CD4-positive, CD25-positive, alpha-beta regulatory T cell (primary cell): Measurements from ENCODE around the gene TMEM147. TPM values are rescaled to one million over a fixed set of nuclear protein-coding genes. Genes with fewer than 3 reads are reported as not detected.
"Not testable (repeated sequence)": the region's sequence is repeated elsewhere in the genome, so short reads cannot be mapped to it uniquely, and the experiment has no call there.

Experiments
- ATAC-seq, 2 donors: fragments of 150-1000 bp; cut with Tn5 transposase; one replicate each; pipeline ENCODE4 v1.10.0; 2021; ENCODE audit warnings: low read depth in 2 of 2, moderate number of reproducible peaks in 2 of 2, moderate library complexity in 1 of 2
- DNase-seq, 3 donors: peaks; one replicate each; pipeline versions ENCODE4 v3.0.0 to v3.0.0-alpha.2; 2012 to 2022; ENCODE audit warnings: mixed read lengths in 1 of 3
- H3K27ac ChIP-seq: one replicate; pipeline ENCODE4 v1.7.0; 2013; ENCODE audit warnings: mild to moderate bottlenecking, low read length; ENCODE audit not compliant: insufficient read depth, poor library complexity, severe bottlenecking
- H3K27me3 ChIP-seq: one replicate; pipeline ENCODE4 v1.7.0; 2013; ENCODE audit warnings: low read length; ENCODE audit not compliant: control insufficient read depth, insufficient read depth
- H3K36me3 ChIP-seq: one replicate; pipeline ENCODE4 v1.7.0; 2013; ENCODE audit warnings: mild to moderate bottlenecking, low read length, moderate library complexity; ENCODE audit not compliant: control insufficient read depth, insufficient read depth
- H3K4me1 ChIP-seq: 2 replicates; pipeline ENCODE4 v1.7.0; 2013; ENCODE audit warnings: mild to moderate bottlenecking, low read length; ENCODE audit not compliant: insufficient read depth, control insufficient read depth, poor library complexity, severe bottlenecking
- H3K4me3 ChIP-seq: one replicate; pipeline ENCODE4 v1.7.0; 2013; ENCODE audit warnings: low read depth, mild to moderate bottlenecking, low read length, moderate library complexity
- H3K9me3 ChIP-seq, 2 experiments: 1 replicate in 1 of 2; 2 replicates in 1 of 2; pipeline ENCODE4 v1.7.0; 2013; ENCODE audit warnings: low read length in 2 of 2, mild to moderate bottlenecking in 1 of 2, moderate library complexity in 1 of 2; ENCODE audit not compliant: control insufficient read depth in 2 of 2
- H3K27ac Mint-ChIP-seq, 3 donors: one replicate each; pipeline ENCODE4 v1.8.0; 2020 to 2022; ENCODE audit warnings: mild to moderate bottlenecking in 3 of 3, mixed read lengths in 3 of 3, moderate library complexity in 2 of 3
- H3K27me3 Mint-ChIP-seq: one replicate; pipeline ENCODE4 v1.8.0; 2022; ENCODE audit warnings: mild to moderate bottlenecking, mixed read lengths
- H3K36me3 Mint-ChIP-seq: one replicate; pipeline ENCODE4 v1.8.0; 2020; ENCODE audit warnings: mixed read lengths
- H3K4me1 Mint-ChIP-seq, 4 donors: one replicate each; pipeline ENCODE4 v1.8.0; 2020 to 2022; ENCODE audit warnings: mixed read lengths in 4 of 4, mild to moderate bottlenecking in 1 of 4
- H3K4me3 Mint-ChIP-seq, 4 donors: one replicate each; pipeline ENCODE4 v1.8.0; 2020 to 2022; ENCODE audit warnings: mild to moderate bottlenecking in 4 of 4, mixed read lengths in 4 of 4, moderate library complexity in 3 of 4
- H3K9me3 Mint-ChIP-seq, 7 donors: one replicate each; pipeline ENCODE4 v1.8.0; 2020 to 2022; ENCODE audit warnings: mixed read lengths in 7 of 7, mild to moderate bottlenecking in 3 of 7, moderate library complexity in 2 of 7
- polyA plus RNA-seq, 4 donors: library from polyadenylated mRNA; unstranded; fragments of 300-500 nt; fragmentation: Illumina TruSeq; gene quantifications; one replicate each; pipeline ENCODE4 v1.2.3, GENCODE V29; 2021
- total RNA-seq: library from RNA; stranded (reverse); gene quantifications from one replicate; pipeline ENCODE4 v1.2.3, GENCODE V29; 2022

TMEM147 gene
- total and polyA plus RNA-seq, 5 donors from 2014 or later: 37.1 to 179 (median 160) TPM

DNA sequence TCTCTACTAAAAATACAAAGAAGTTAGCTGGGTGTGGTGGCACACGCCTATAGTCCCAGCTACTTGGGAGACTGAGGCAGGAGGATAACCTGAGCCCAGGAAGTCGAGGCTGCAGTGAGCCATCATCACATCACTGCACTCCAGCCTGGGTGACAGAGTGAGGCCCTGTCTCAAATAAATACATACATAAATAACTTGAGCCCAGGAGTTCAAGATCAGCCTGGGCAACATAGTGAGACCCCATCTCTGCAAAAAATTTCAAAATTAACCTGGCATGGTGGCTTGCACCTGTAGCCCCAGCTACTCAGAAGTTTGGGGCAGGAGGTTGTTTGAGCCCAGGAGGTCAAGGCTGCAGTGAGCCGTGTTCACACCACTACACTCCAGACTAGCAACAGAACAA, 49.6 kb downstream of the TMEM147 start:
- peaks cover 16% of the 10 kb centered on the region for H3K27me3 Mint-ChIP-seq
- not testable (repeated sequence) for H3K4me3 Mint-ChIP-seq, H3K4me1 ChIP-seq, H3K36me3 Mint-ChIP-seq, H3K9me3 Mint-ChIP-seq, H3K4me1 Mint-ChIP-seq, H3K36me3 ChIP-seq, H3K27ac Mint-ChIP-seq, H3K27me3 ChIP-seq, ATAC-seq, DNase-seq, H3K27ac ChIP-seq, H3K9me3 ChIP-seq, H3K4me3 ChIP-seq

DNA sequence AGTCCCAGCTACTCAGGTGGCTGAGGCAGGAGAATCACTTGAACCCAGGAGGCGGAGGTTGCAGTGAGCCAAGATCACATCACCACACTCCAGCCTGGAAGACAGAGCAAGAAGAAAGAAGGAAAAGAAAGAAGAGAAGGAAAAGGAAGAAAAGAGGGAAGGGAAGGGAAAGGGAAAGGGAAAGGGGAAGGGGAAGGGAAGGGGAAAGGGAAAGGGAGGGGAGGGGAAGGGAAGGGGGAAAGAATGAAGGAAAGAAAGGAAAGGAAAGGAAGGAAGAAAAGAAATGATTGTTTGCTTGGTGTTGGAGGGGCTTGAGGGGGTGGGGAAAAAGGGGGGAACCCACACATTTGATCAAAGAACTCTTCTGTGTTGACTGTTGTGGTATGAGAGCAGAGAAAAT, 50.5 kb downstream of the TMEM147 start:
- Histone ChIP-seq H3K9me3 (no peaks in the 10 kb centered on the region), H3K4me3 (no peak overlapping the region), H3K4me1 (no peaks in the 10 kb centered on the region), H3K27ac (no peak overlapping the region), H3K27me3 (no peaks in the 10 kb centered on the region), H3K36me3 (no peaks in the 10 kb centered on the region)
- Mint-ChIP-seq H3K9me3 (no peaks in the 10 kb centered on the region), H3K36me3 (no peaks in the 10 kb centered on the region), H3K27ac (no peak overlapping the region), H3K27me3 (peaks cover 21% of the 10 kb centered on the region), H3K4me3 (no peak overlapping the region), H3K4me1 (peaks cover 0 to 3% (median 0%) of the 10 kb centered on the region in 4 donors)
- ATAC-seq (no peak), DNase-seq (no peak)

DNA sequence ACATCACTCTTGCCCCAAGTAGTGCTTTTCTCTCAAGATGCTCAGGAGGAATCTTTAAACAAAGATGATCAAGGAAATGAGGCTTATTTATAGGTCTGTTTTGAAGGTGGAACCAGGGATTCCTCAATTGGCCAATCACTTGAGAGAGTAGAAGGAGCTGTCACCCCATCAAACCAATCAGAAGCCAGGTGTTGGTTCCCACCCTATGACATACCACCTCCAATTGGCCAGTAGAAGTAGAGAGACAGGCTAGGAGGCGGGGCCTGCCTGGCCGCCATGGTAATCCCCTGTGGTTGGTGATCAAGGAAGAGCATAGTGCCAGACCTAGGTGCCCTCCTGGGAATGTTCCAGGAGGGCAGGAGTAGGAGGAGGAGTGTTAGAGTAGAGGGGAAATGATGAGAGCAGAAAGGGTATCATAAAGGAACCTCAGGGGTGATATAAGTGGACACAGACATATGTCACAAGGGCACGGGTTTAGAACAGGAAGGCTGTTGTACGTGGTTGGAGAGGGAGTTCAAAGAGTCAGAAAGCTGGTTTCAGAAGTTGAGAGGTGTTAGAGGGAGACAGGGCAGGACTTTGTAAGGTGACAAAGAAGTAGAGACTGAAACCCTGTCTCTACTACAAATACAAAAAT, 51.1 kb downstream of the TMEM147 start:
- Histone ChIP-seq H3K27ac (no peak overlapping the region), H3K9me3 (no peaks in the 10 kb centered on the region), H3K36me3 (no peaks in the 10 kb centered on the region), H3K27me3 (no peaks in the 10 kb centered on the region), H3K4me3 (no peak overlapping the region), H3K4me1 (no peaks in the 10 kb centered on the region)
- ATAC-seq (peak in 1 of 2 donors; percentile 24), DNase-seq (peak in 1 of 3 donors; percentile 56)
- Mint-ChIP-seq H3K4me1 (peaks cover 0 to 3% (median 0%) of the 10 kb centered on the region in 4 donors), H3K4me3 (no peak overlapping the region), H3K36me3 (no peaks in the 10 kb centered on the region), H3K9me3 (no peaks in the 10 kb centered on the region), H3K27me3 (peaks cover 21% of the 10 kb centered on the region), H3K27ac (no peak overlapping the region)

Other genes starting within 250 kb of the TMEM147 start
- 3.3 TPM for gene CD22, start 216.4 kb upstream of the TMEM147 start, total RNA-seq
- gene CD22, start 216.4 kb upstream of the TMEM147 start, polyA plus RNA-seq: 1 to 10 TPM in 1 of 4 donors, under 1 TPM in 2, not detected in 1; 0.15 to 1.9 (median 0.39) TPM
- not detected for gene FFAR1, start 197.7 kb upstream of the TMEM147 start, total RNA-seq
- not detected for gene FFAR1, start 197.7 kb upstream of the TMEM147 start, polyA plus RNA-seq
- gene FFAR3, start 187.2 kb upstream of the TMEM147 start, total RNA-seq: 1.7 TPM
- gene FFAR3, start 187.2 kb upstream of the TMEM147 start, polyA plus RNA-seq: under 1 TPM in 1 of 4 donors, not detected in 3; 0.39 TPM
- not detected for gene GPR42, start 174.6 kb upstream of the TMEM147 start, total RNA-seq
- not detected for gene GPR42, start 174.6 kb upstream of the TMEM147 start, polyA plus RNA-seq
- gene FFAR2, start 97.4 kb upstream of the TMEM147 start, total RNA-seq: not detected
- gene FFAR2, start 97.4 kb upstream of the TMEM147 start, polyA plus RNA-seq: not detected
- not detected for gene KRTDAP, start 55.2 kb upstream of the TMEM147 start, total RNA-seq
- gene KRTDAP, start 55.2 kb upstream of the TMEM147 start, polyA plus RNA-seq: not detected
- not detected for gene DMKN, start 32.0 kb upstream of the TMEM147 start, total RNA-seq
- gene DMKN, start 32.0 kb upstream of the TMEM147 start, polyA plus RNA-seq: 1 to 10 TPM in 2 of 4 donors, under 1 TPM in 1, not detected in 1; 0.74 to 1.6 (median 1.0) TPM
- not detected for gene SBSN, start 17.3 kb upstream of the TMEM147 start, total RNA-seq
- gene SBSN, start 17.3 kb upstream of the TMEM147 start, polyA plus RNA-seq: not detected
- gene GAPDHS, start 12.2 kb upstream of the TMEM147 start, total RNA-seq: not detected
- gene GAPDHS, start 12.2 kb upstream of the TMEM147 start, polyA plus RNA-seq: not detected
- not detected for gene ATP4A, start 18.0 kb downstream of the TMEM147 start, total RNA-seq
- gene ATP4A, start 18.0 kb downstream of the TMEM147 start, polyA plus RNA-seq: not detected
- not detected for gene PMIS2, start 40.5 kb downstream of the TMEM147 start, total RNA-seq
- gene PMIS2, start 40.5 kb downstream of the TMEM147 start, polyA plus RNA-seq: not detected
- 25.9 TPM for gene HAUS5, start 67.1 kb downstream of the TMEM147 start, total RNA-seq
- 1 to 10 TPM; 5.1 to 8.1 (median 6.6) TPM for gene HAUS5, start 67.1 kb downstream of the TMEM147 start, polyA plus RNA-seq
- 52.3 TPM for gene RBM42, start 83.4 kb downstream of the TMEM147 start, total RNA-seq
- 10 to 100 TPM; 54.4 to 69.0 (median 59.2) TPM for gene RBM42, start 83.4 kb downstream of the TMEM147 start, polyA plus RNA-seq
- gene ETV2, start 96.1 kb downstream of the TMEM147 start, total RNA-seq: not detected
- under 1 TPM in 3 of 4 donors, not detected in 1; 0.44 to 0.67 (median 0.46) TPM for gene ETV2, start 96.1 kb downstream of the TMEM147 start, polyA plus RNA-seq
- 249 TPM for gene COX6B1, start 102.7 kb downstream of the TMEM147 start, total RNA-seq
- gene COX6B1, start 102.7 kb downstream of the TMEM147 start, polyA plus RNA-seq: 100 to 1,000 TPM; 854 to 919 (median 912) TPM
- gene UPK1A, start 120.9 kb downstream of the TMEM147 start, total RNA-seq: not detected
- gene UPK1A, start 120.9 kb downstream of the TMEM147 start, polyA plus RNA-seq: not detected
- gene ZBTB32, start 158.9 kb downstream of the TMEM147 start, total RNA-seq: 42.0 TPM
- gene ZBTB32, start 158.9 kb downstream of the TMEM147 start, polyA plus RNA-seq: 1 to 10 TPM; 3.1 to 5.3 (median 4.6) TPM
- gene KMT2B, start 172.4 kb downstream of the TMEM147 start, total RNA-seq: 73.0 TPM
- gene KMT2B, start 172.4 kb downstream of the TMEM147 start, polyA plus RNA-seq: 1 to 10 TPM in 1 of 4 donors, under 1 TPM in 3; 0.45 to 1.1 (median 0.68) TPM
- 80.5 TPM for gene IGFLR1, start 196.8 kb downstream of the TMEM147 start, total RNA-seq
- 100 to 1,000 TPM; 109 to 151 (median 125) TPM for gene IGFLR1, start 196.8 kb downstream of the TMEM147 start, polyA plus RNA-seq
- gene U2AF1L4, start 199.8 kb downstream of the TMEM147 start, total RNA-seq: 70.8 TPM
- 10 to 100 TPM; 48.4 to 66.5 (median 58.5) TPM for gene U2AF1L4, start 199.8 kb downstream of the TMEM147 start, polyA plus RNA-seq
- gene PSENEN, start 200.0 kb downstream of the TMEM147 start, total RNA-seq: 21.1 TPM
- 10 to 100 TPM; 66.1 to 99.6 (median 72.9) TPM for gene PSENEN, start 200.0 kb downstream of the TMEM147 start, polyA plus RNA-seq
- 11.7 TPM for gene LIN37, start 202.9 kb downstream of the TMEM147 start, total RNA-seq
- 10 to 100 TPM in 3 of 4 donors, 1 to 10 TPM in 1; 9.9 to 16.5 (median 11.8) TPM for gene LIN37, start 202.9 kb downstream of the TMEM147 start, polyA plus RNA-seq
- gene HSPB6, start 211.4 kb downstream of the TMEM147 start, total RNA-seq: not detected
- gene HSPB6, start 211.4 kb downstream of the TMEM147 start, polyA plus RNA-seq: not detected
- gene PROSER3, start 212.6 kb downstream of the TMEM147 start, total RNA-seq: 39.5 TPM
- gene PROSER3, start 212.6 kb downstream of the TMEM147 start, polyA plus RNA-seq: 1 to 10 TPM; 4.3 to 6.4 (median 5.0) TPM
- gene ARHGAP33, start 229.9 kb downstream of the TMEM147 start, total RNA-seq: 46.7 TPM
- under 1 TPM in 1 of 4 donors, not detected in 3; 0.40 TPM for gene ARHGAP33, start 229.9 kb downstream of the TMEM147 start, polyA plus RNA-seq